GM18519 (cell line): ENCODE results near the gene NDUFA1.
"Not testable (repeated sequence)": the region's sequence is repeated elsewhere in the genome, so short reads cannot be mapped to it uniquely, and the experiment has no call there.

Experiments
- ATAC-seq: cut with Tn5 transposase; IDR thresholded peaks from one replicate; pipeline ENCODE4 v1.9.1; 2021; ENCODE audit warnings: mild to moderate bottlenecking, moderate library complexity; ENCODE audit not compliant: unreplicated experiment, low FRiP score

NDUFA1 gene

GRCh38 chrX:119871599-119872395, at the start of gene NDUFA1, which contains the start of gene RNF113A:
Gene NDUFA1 (plus strand): TSS chrX:119871832. CDS start chrX:119871912, 80 bp downstream.
Gene RNF113A (minus strand): TSS chrX:119871733. CDS start chrX:119871613, 120 bp downstream.
- ATAC-seq, result peak; percentile 88

- ATAC-seq, result not testable (repeated sequence)
These were observed 47.4 kb upstream of the NDUFA1 start for GRCh38 chrX:119824221-119824620.

GRCh38 chrX:119826399-119826959, 45.2 kb upstream of the NDUFA1 start:
- ATAC-seq, result no peak

- ATAC-seq, result no peak
These were observed 43.2 kb upstream of the NDUFA1 start for GRCh38 chrX:119828446-119828845.

- no peak for ATAC-seq
These were observed 37.7 kb upstream of the NDUFA1 start for GRCh38 chrX:119833905-119834304.

GRCh38 chrX:119852382-119853353, 19.0 kb upstream of the NDUFA1 start, which contains the start of gene UPF3B:
Gene UPF3B (minus strand): TSS chrX:119852963. CDS start chrX:119852928, 35 bp downstream.
- peak; percentile 93 for ATAC-seq

- ATAC-seq, result no peak
These were observed 18.2 kb upstream of the NDUFA1 start for GRCh38 chrX:119853444-119853843.

GRCh38 chrX:119870626-119871131, 953 bp upstream of the NDUFA1 start:
- ATAC-seq, result no peak

- peak; percentile 17 for ATAC-seq
These were observed 410 bp upstream of the NDUFA1 start for GRCh38 chrX:119871245-119871598.

- no peak for ATAC-seq
These were observed 7.1 kb downstream of the NDUFA1 start for GRCh38 chrX:119878740-119879139.

- no peak for ATAC-seq
These were observed 8.4 kb downstream of the NDUFA1 start for GRCh38 chrX:119880076-119880475.

- peak; percentile 86 for ATAC-seq
These were observed 9.2 kb downstream of the NDUFA1 start for GRCh38 chrX:119880552-119881437.

GRCh38 chrX:119885554-119886428, 14.2 kb downstream of the NDUFA1 start:
- ATAC-seq, result no peak

- peak; percentile 68 for ATAC-seq
These were observed 16.2 kb downstream of the NDUFA1 start for GRCh38 chrX:119887721-119888425.

- not testable (repeated sequence) for ATAC-seq
These were observed 19.0 kb downstream of the NDUFA1 start for GRCh38 chrX:119890626-119891025.

- not testable (repeated sequence) for ATAC-seq
These were observed 20.5 kb downstream of the NDUFA1 start for GRCh38 chrX:119891961-119892692.

GRCh38 chrX:119895843-119896326, 24.3 kb downstream of the NDUFA1 start, which contains the start of gene AKAP14:
Gene AKAP14 (plus strand): TSS chrX:119895893. CDS start chrX:119903224, 7,331 bp downstream.
- no peak for ATAC-seq
